SKM-1 (cell line): Measurements from ENCODE around the gene UBXN11.
"Not testable (repeated sequence)": the region's sequence is repeated elsewhere in the genome, so short reads cannot be mapped to it uniquely, and the experiment has no call there.

Experiments
- DNase-seq: peaks from one replicate; lab custom pipeline; 2025; ENCODE audit not compliant: unreplicated experiment; lab: John Stamatoyannopoulos, UW

Gene UBXN11

GRCh38 chr1:26337206-26337535 lies 30.7 kb upstream of the UBXN11 start:
- no peak for DNase-seq

DNA sequence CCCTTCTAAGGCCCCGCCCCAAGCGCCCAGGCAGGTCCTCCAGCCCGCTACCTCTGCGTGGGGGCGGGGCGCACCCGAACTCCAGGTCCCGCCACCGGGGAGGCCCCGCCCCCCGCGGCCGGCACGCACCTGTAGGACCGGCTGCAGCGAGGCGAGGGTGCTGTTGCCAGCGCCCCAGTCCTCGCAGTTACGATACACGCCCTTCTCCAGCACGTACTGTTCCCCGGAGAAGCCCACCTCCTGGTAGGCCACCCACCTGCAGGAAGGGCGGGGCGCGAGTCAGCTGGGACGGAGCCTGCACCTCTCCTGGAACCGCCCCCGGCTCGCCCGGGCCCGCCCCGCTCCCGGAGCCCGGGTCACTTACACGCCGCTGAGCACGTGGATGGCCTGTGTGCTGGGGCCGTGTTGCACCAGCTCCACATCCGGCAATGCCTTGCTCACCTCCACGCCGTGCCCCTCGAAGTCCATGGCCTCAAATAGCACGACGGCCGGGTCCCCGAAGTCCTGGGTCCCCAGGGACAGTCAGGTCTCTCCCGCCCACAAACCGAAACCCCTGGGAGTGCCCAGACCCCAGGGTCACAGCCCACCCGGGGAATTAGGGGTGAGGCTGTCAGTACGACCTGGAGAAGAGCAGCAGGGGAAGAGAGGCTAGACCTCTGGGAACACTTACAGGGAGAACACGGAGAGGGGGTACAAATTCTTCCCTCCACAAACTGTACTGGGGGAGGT lies 30.2 kb upstream of the UBXN11 start:
- no peak for DNase-seq

DNA sequence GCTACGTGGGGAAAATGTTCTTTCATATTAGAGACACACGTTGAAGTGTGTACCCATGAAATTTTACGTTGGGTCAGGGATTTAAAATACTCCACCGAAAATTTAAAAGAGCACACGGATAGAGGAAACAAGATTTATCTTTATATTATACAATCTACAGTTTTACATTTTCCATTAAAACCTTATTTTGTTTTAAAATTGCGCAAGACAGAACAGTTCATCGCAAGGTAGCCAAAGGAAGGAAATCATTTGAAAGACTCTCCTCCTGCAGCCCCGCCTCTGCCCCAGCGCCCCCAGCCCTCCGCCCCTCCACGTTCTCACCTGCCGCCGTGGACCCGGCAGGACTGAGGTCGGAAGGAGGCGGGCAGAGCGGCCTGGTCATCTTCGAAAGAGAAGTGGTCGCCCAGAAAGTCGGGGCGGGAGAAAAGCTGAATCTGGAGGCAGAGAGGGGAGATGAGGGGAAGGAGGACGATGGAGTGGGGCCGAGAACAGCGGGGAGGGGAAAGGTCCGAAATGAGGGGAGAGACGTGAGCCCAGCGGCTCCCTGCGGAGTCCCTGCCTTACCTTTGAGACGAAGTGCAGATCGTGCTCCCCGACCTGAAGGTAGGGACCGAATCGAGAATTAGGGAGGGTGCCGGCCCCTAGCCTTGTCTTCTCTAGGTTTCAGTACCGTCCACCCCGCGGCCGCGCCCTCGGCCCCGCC lies 29.5 kb upstream of the UBXN11 start:
- DNase-seq: no peak

GRCh38 chr1:26333312-26333711 lies 26.9 kb upstream of the UBXN11 start:
- DNase-seq: not testable (repeated sequence)

GRCh38 chr1:26330276-26330675 lies 23.8 kb upstream of the UBXN11 start:
- DNase-seq: no peak

- DNase-seq: not testable (repeated sequence)
Observed at GRCh38 chr1:26329380-26329779, 22.9 kb upstream of the UBXN11 start.

DNA sequence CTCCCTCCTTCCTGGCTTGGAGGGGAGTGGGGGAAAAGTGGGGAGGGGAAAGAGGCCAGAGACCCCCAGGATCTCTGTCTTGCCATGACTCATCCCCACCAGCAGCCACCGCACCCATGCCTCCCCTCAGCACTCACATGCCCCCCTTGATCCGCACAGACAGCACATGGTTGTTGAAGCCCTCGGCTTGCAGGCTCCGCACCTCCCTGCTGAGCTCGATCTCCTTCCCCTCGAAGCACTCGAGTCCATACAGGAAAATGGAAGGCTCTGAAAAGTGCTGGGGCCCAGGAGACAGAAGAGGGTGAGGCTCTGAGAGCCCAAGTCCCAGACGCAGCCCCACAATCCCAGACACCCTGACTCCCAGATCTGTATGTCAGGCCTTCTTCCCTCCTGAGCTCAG lies 22.2 kb upstream of the UBXN11 start:
- no peak for DNase-seq

DNA sequence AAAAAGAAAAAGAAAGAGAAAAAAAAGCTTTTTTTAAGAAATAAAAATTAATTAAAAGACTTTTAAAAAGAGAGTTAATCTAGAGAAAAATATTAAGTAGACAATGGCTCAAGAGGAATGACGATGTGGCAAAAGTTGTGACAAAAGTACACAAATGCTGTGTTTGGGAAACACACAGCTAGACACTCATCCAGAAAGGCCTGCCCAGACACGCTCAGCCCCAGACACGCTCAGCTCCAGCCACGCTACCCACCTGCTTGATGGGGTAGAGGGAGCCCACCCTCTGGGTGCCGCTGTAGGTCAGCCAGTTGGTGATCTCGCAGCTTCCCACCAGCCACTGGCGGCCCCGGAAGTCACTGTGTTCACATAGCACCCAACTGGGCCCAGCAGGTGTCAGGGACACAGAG lies 21.5 kb upstream of the UBXN11 start:
- no peak for DNase-seq

DNA sequence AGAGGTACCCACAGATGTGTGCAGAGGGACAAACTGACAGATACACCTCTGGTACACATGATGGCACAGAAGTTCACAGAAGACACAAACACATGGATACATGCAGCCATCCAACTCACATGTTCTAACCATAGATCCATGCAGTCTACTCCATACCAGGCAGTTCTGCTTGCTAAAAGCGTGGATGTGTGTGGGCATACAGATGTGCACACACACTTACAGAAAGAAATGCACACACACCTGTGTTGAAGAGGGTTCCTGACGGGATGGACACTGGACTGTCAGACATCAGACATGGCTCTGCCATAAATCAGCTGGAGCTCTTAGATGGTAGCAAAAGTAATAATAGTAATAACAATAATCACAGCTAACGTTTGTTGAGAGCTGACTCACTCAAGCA lies 18.1 kb upstream of the UBXN11 start:
- DNase-seq: no peak

DNA sequence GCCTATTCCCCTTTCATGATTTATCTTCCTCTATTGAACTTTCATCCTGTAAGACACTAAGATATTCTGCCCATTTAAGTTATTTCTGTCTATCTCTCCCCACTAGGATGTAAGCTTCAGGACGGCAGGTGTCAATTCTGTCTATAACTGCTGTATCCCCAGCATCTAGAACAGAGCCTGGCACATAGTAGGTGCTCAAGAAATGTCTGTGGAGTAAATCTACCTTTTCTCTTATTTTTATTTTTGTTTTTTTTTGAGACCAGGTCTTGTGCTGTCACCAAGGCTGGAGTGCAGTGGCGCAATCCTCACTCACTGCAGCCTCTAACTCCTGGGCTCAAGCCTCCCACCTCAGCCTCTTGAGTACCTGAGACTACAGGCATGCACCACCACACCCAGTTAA lies 16.9 kb upstream of the UBXN11 start:
- no peak for DNase-seq

DNA sequence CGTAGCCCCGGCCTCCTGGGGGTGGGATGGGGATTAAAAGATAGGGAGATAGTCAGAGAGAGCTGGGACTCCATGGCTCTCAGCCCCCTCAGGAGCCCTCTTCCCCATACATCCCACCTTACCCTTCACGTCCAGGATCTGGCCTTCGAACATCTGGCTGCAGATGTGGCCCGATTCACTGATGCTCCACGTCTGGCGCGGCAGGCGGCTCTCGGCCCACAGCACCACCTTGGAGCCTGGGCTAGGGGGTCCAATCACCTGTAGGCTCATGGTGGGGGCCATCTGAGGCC lies 15.6 kb upstream of the UBXN11 start:
- no peak for DNase-seq

- peak; percentile 71 for DNase-seq
Observed at GRCh38 chr1:26321315-26322041, 15.0 kb upstream of the UBXN11 start.

DNA sequence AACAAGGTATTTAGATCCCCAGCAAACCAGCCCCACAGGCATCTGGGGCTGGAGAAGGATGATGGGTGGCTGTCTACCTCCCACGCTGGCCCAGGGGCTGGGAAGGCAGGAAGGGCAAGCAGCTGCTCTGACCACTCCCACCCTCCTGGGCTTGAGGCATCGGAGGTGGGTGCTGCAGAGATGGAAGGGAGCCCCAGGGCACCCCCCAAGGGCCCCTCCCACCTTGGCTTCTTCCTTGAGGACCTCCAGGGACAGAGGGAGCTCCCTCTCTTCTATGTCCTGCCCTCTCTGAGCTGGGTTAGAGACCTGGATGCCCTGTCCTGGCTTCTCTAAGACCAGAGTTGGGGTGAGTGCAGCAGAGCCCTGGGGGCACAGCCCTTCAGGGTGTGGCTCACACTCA lies 14.5 kb upstream of the UBXN11 start:
- no peak for DNase-seq

DNA sequence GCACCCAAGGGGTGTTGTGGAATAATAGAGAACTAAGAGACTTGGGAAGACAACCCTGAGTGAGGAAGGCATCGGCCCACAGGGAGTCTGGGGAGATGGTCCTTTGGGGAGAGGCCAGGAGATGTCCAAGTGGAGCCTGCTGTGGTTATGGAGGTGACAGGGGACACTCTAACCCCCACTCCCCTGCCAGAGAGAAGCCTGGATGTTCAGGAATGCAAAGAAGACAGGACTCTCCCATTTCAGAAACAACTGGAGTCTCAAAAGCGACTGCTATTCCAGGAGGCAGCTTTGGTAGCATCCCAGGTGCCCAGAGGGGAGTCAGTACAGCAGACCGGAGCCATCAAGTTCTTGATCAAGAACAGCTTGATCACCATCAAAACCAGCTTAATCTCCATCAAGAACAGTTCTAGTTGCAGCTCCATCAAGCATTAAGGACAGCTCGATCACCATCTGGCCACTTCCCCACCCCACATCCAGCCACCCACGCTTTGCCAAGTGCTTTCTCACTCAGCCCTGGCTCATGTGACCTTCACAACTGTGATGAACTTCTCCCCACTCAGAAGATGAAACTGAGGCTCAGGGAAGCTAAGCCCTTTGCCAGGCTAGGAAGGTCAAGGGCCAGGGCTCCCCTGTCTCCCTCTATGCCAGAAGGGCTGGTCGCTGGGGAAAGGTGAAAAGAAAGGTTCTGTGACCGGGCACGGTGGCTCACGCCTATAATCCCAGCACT lies 12.1 kb upstream of the UBXN11 start:
- DNase-seq: no peak

GRCh38 chr1:26317612-26318337 lies 11.3 kb upstream of the UBXN11 start, which contains the start of gene CD52:
TSS of gene CD52 (plus strand) at chr1:26317958. CDS start at chr1:26318018, 60 bp downstream.
- no peak for DNase-seq

DNA sequence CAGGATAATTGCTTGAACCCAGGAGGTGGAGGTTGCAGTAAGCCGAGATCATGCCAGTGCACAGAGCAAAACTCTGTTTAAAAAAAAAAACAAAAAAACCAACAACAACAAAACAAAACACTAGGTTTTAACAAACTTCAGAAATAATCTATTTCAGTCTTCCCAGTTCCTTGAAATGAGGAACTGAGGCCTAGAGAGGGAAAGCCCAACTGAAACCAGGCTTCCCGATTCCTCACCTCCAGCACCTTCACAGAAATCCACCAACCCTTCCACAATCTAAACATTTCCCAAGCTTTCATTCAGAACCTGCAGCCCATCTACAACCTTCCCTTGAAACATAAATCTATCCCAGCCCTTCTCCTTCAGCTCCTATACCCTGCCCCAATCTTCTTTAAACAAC lies 10.7 kb upstream of the UBXN11 start:
- no peak for DNase-seq

DNA sequence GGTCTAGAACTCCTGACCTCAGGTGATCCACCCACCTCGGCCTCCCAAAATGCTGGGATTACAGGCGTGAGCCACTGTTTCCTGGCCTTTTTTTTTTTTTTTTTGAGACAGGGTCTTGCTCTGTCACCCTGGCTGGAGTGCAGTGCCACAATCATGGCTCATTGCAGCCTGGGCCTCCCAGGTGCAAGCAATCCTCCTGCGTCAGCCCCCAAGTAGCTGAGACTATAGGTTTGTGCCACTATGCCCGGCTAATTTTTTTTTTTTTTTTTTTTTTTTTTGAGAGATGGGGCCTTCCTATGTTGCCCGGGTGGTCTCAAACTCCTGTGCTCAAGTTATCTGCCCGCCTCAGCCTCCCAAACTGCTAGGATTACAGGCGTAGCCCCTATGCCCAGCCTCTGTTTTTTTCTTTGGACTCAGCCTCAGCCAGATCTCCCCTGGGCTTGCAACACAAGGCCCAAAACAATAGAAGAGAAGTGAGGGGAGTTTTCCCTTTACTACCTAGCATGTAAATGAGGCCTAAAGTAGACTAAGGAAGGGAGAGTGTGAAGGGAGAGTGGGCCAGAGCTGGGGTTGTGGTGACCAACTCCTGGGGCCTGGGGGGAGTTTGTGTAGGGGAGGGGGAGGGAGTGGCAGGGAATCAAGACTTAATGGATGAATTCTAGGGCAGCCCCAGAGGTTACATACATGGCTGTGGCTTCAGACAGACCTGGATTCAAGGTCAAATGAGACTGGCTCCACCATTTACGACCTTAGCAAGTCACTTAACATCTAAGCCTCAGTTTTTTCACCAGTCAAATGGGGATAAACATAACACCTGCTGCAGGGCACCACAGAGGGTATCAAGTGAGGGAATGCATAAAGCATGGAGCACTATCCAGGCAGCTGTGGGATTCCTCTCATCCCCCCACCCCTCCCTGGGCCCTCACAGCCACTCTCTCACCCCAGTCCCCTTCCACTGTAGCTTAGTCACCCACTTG lies 9.7 kb upstream of the UBXN11 start:
- DNase-seq: no peak

- no peak for DNase-seq
Observed at GRCh38 chr1:26314501-26314900, 8.1 kb upstream of the UBXN11 start.

GRCh38 chr1:26307966-26308899 lies 1.8 kb upstream of the UBXN11 start:
- DNase-seq: not testable (repeated sequence)
